K562 (cell line): ENCODE measurements around the gene M6PR. TPM values are rescaled to one million over a fixed set of nuclear protein-coding genes. Genes with fewer than 3 reads are reported as not detected.

ENCODE experiments used
- ATAC-seq: fragments of 200-7000 bp; cut with Tn5 transposase; 3 replicates; pipeline ENCODE4 v1.9.1; 2020; ENCODE audit warnings: moderate library complexity
- BruUV-seq: library from RNA; stranded (reverse); fragments of 400-500 nt; replicated peaks from 2 replicates; lab custom pipeline; 2021; lab: Mats Ljungman, UMichigan
- CTCF ChIA-PET: fragments of 300-600 bp; formaldehyde crosslinking; extraction: SDS; loops from one replicate; lab custom pipeline; 2021; ENCODE audit warnings: low intra/inter-chr PET ratio; lab: Yijun Ruan, JAX
- POLR2A ChIA-PET: fragments of 300-600, 350-650 bp; sonication (Branson Sonifier 250); formaldehyde crosslinking; extraction: SDS; loops from one replicate; lab custom pipeline; 2021; ENCODE audit warnings: antibody characterized with exemption, inconsistent platforms; lab: Yijun Ruan, JAX
- DNase-seq, 4 experiments: peaks; one replicate each; pipeline versions ENCODE4 v3.0.0 to v3.0.0-alpha.2; 2011 to 2018; ENCODE audit warnings: low spot score in 3 of 4, mixed read lengths in 3 of 4; ENCODE audit errors: extremely low read depth in 1 of 4
- FAIRE-seq: peaks from 2 replicates; lab custom pipeline; 2011; peaks lifted over from hg19 to GRCh38; lab: Jason Lieb, UNC
- H2AFZ ChIP-seq: 2 replicates; pipeline ENCODE4 v1.6.0; 2011; ENCODE audit warnings: low read depth, low read length, control low read depth, inconsistent platforms
- H3K27ac ChIP-seq: fragments of 200-600 bp; 3 replicates; pipeline ENCODE4 v1.8.0; 2011; ENCODE audit warnings: low read depth, mild to moderate bottlenecking, control low read depth, inconsistent platforms, low read length, moderate library complexity, mixed read lengths; ENCODE audit errors: extremely low read depth
- H3K27me3 ChIP-seq, 2 experiments: fragments of 300-600 bp in 1 of 2; 2 replicates in 1 of 2; 3 replicates in 1 of 2; pipeline versions ENCODE4 v1.6.0 to v1.8.0; 2011; ENCODE audit warnings: inconsistent platforms in 2 of 2, low read length in 2 of 2, mild to moderate bottlenecking in 1 of 2, mixed read lengths in 1 of 2, moderate library complexity in 1 of 2; ENCODE audit not compliant: control insufficient read depth in 2 of 2, insufficient read depth in 2 of 2
- H3K36me3 ChIP-seq: fragments of 300-600 bp; 3 replicates; pipeline ENCODE4 v1.8.0; 2011; ENCODE audit warnings: mild to moderate bottlenecking, low read length, inconsistent platforms; ENCODE audit not compliant: control insufficient read depth, insufficient read depth
- H3K4me1 ChIP-seq, 2 experiments: fragments of 200-600 bp in 1 of 2; replicated peaks in 1 of 2; 2 replicates in 1 of 2; 3 replicates in 1 of 2; pipeline versions ENCODE4 v1.5.1 to v1.8.0; 2011; ENCODE audit warnings: inconsistent platforms in 2 of 2, low read length in 2 of 2, mild to moderate bottlenecking in 1 of 2, mixed read lengths in 1 of 2, moderate library complexity in 1 of 2; ENCODE audit not compliant: control insufficient read depth in 2 of 2, insufficient read depth in 2 of 2
- H3K4me2 ChIP-seq: 2 replicates; pipeline ENCODE4 v1.6.1; 2011; ENCODE audit warnings: low read length, control low read depth, inconsistent platforms, mixed read lengths; ENCODE audit not compliant: insufficient read depth
- H3K4me3 ChIP-seq: fragments of 200-600 bp; sonication (generic), shearing (Covaris generic); 2 replicates; pipeline ENCODE4 v1.5.1; 2016; ENCODE audit warnings: control low read depth, inconsistent platforms
- H3K79me2 ChIP-seq: fragments of 200-600 bp; 3 replicates; pipeline ENCODE4 v1.8.0; 2011; ENCODE audit warnings: low read length, inconsistent platforms; ENCODE audit not compliant: control insufficient read depth, insufficient read depth
- H3K9ac ChIP-seq, 2 experiments: 2 replicates each; pipeline versions ENCODE4 v1.6.0 to v1.6.1; 2011; ENCODE audit warnings: low read depth in 2 of 2, low read length in 2 of 2, control low read depth in 1 of 2, inconsistent platforms in 1 of 2, mild to moderate bottlenecking in 1 of 2, mixed read lengths in 1 of 2; ENCODE audit not compliant: insufficient read depth in 1 of 2
- H3K9me1 ChIP-seq: one replicate; pipeline ENCODE4 v1.6.0; 2011; ENCODE audit warnings: inconsistent platforms, mild to moderate bottlenecking, low read length, moderate library complexity; ENCODE audit not compliant: control insufficient read depth, insufficient read depth
- H3K9me3 ChIP-seq: replicated peaks from 2 replicates; pipeline ENCODE4 v1.5.1; 2011; ENCODE audit warnings: low read depth, low read length, inconsistent platforms; ENCODE audit not compliant: control insufficient read depth, insufficient read depth
- H4K20me1 ChIP-seq: replicated peaks from 2 replicates; pipeline ENCODE4 v1.6.1; 2011; ENCODE audit warnings: low read length, inconsistent platforms, mixed read lengths; ENCODE audit not compliant: control insufficient read depth, insufficient read depth
- ARID1B ChIP-seq: fragments of 450-650 bp; IDR thresholded peaks from 2 replicates; pipeline ENCODE4 v1.6.1; 2016; ENCODE audit warnings: antibody characterized with exemption, mild to moderate bottlenecking, inconsistent platforms
- ATF3 ChIP-seq, 2 experiments: fragments of 450-650 bp in 1 of 2; sonication (generic) in 1 of 2; formaldehyde crosslinking in 1 of 2; IDR thresholded peaks in 1 of 2; conservative IDR thresholded peaks in 1 of 2; 2 replicates each; pipeline versions ENCODE4 v1.6.1 to v1.8.1; 2016 to 2023; ENCODE audit warnings: mild to moderate bottlenecking in 2 of 2, moderate library complexity in 2 of 2, inconsistent platforms in 1 of 2, missing genetic modification reagents in 1 of 2
- CBFA2T3 ChIP-seq: fragments of 450-650 bp; IDR thresholded peaks from 2 replicates; pipeline ENCODE4 v1.6.1; 2017
- CBX2 ChIP-seq: fragments of 200-600 bp; sonication (generic); IDR thresholded peaks from one replicate; pipeline ENCODE4 v1.6.1; 2012; ENCODE audit warnings: mild to moderate bottlenecking, low read length, inconsistent platforms; ENCODE audit not compliant: insufficient read depth, poor library complexity, severe bottlenecking
- IRF2 ChIP-seq: sonication (generic); formaldehyde crosslinking; IDR thresholded peaks from 2 replicates; pipeline ENCODE4 v1.8.1; 2022; ENCODE audit warnings: mild to moderate bottlenecking, missing genetic modification reagents
- RBM39 ChIP-seq: fragments of 200-400 bp; formaldehyde crosslinking; optimal IDR thresholded peaks from 2 replicates; pipeline ENCODE3; 2018; ENCODE audit warnings: low read depth, low read length
- RNF2 ChIP-seq: sonication (generic); IDR thresholded peaks from 2 replicates; pipeline ENCODE4 v1.6.1; 2016
- SMAD1 ChIP-seq: fragments of 150-350 bp; IDR thresholded peaks from 2 replicates; pipeline ENCODE4 v1.6.1; 2014; ENCODE audit warnings: low read length, low read depth; ENCODE audit not compliant: partially characterized antibody
- SMARCE1 ChIP-seq: fragments of 450-650 bp; IDR thresholded peaks from 2 replicates; pipeline ENCODE4 v1.7.1; 2016; ENCODE audit warnings: mild to moderate bottlenecking
- SRSF3 ChIP-seq: fragments of 200-400 bp; formaldehyde crosslinking; IDR thresholded peaks from 2 replicates; pipeline ENCODE4 v1.6.1; 2016; ENCODE audit warnings: mild to moderate bottlenecking, low read length, moderate library complexity; ENCODE audit not compliant: insufficient read depth
- U2AF2 ChIP-seq: fragments of 200-400 bp; formaldehyde crosslinking; optimal IDR thresholded peaks from 2 replicates; pipeline ENCODE3; 2017; ENCODE audit warnings: low read depth, mild to moderate bottlenecking, low read length
- WHSC1 ChIP-seq: IDR thresholded peaks from one replicate; pipeline ENCODE4 v1.6.1; 2012; ENCODE audit warnings: low read length, control low read depth, inconsistent platforms
- ZBTB5 ChIP-seq: fragments of 450-650 bp; IDR thresholded peaks from 2 replicates; pipeline ENCODE4 v1.6.1; 2017; ENCODE audit warnings: antibody characterized with exemption
- ZFP36 ChIP-seq: fragments of 150-350 bp; IDR thresholded peaks from 2 replicates; pipeline ENCODE4 v1.6.1; 2018; ENCODE audit warnings: low read length, low read depth; ENCODE audit not compliant: partially characterized antibody
- WGBS: fragments of 100-300 bp; shearing (Covaris generic); methylation state at CpG from one replicate; pipeline ENCODE4 v1.1.6; 2016; ENCODE audit warnings: low coverage, mixed read lengths; ENCODE audit not compliant: insufficient coverage; ENCODE audit errors: missing lambda C conversion rate; 5-methylcytosine and 5-hydroxymethylcytosine counted together
- in situ Hi-C: fragments of 300-500 bp; cut with MboI; formaldehyde crosslinking; loops from 4 replicates; pipeline ENCODE4 v1.15.0; 2018; ENCODE audit warnings: inconsistent platforms, mixed read lengths
- intact Hi-C: fragments of 100-400 bp; cut with micrococcal nuclease; formaldehyde crosslinking; loops from 2 replicates; pipeline ENCODE4 v1.14.2; 2022
- polyA plus RNA-seq, 8 experiments: library from polyadenylated mRNA; depleted of rRNA in 4 of 8; stranded (reverse) in 5 of 8; unstranded in 3 of 8; fragments of >200 nt; fragmentation: Nextera tagmentation in 2 of 8; fragmentation: Illumina TruSeq in 1 of 8; extraction: Ambion mirVana in 2 of 8; extraction: Trizol in 1 of 8; gene quantifications; 2 replicates each; pipeline versions ENCODE4 v1.2.1 to v1.2.3, GENCODE V29; 2011 to 2014; ENCODE audit warnings: inconsistent platforms in 1 of 8, missing spikeins in 1 of 8
- total RNA-seq, 7 experiments: library from RNA; depleted of rRNA in 6 of 7; stranded (reverse); fragments of >200 nt in 6 of 7; fragmentation: Illumina TruSeq in 2 of 7; extraction: Trizol in 2 of 7; gene quantifications; 2 replicates each; pipeline versions ENCODE4 v1.2.1 to v1.2.3, GENCODE V29; 2011 to 2021; ENCODE audit warnings: low replicate concordance in 1 of 7
- TF ChIP-seq, protein P1 (sequence below): fragments of 450-650 bp; IDR thresholded peaks from 2 replicates; pipeline ENCODE4 v1.6.1; 2017; ENCODE audit warnings: mild to moderate bottlenecking, moderate library complexity
- TF ChIP-seq, protein P2 (sequence below): sonication (generic); IDR thresholded peaks from 2 replicates; pipeline ENCODE4 v1.6.1; 2016
- TF ChIP-seq, protein P3 (sequence below): sonication (generic); formaldehyde crosslinking; IDR thresholded peaks from 2 replicates; pipeline ENCODE4 v1.8.1; 2022; ENCODE audit warnings: missing genetic modification reagents

M6PR gene
- total and polyA plus RNA-seq, 9 of the 15 experiments (the other 6 are each of a cell fraction or from before 2014, with no cell fraction given): 78.6 to 159 (median 112) TPM

DNA sequence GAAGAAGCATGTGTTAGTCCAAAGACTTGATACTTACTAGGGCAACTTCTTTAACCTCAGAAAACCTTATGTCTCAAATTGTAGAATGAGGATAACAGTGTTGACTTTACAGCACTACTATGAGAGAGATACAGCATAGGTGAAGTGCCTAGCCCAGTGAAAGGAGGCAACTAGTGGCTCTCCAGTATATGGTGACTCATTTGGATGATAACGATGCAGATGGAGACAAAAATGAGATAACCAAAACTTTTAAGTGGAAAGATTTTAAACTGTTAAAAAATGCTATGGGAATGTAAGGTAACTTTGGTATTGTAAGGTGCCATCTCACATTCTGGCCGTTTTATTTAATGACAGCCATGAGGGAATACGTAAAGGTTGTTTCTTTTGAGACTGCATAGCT lies 32.4 kb downstream of the M6PR start:
- intact Hi-C loops (no loop called here), in situ Hi-C loops (no loop called here)
- BruUV-seq: no TSS peak
- DNase-seq: peak in 2 of 4 experiments; percentile 8 to 16
- Histone ChIP-seq H3K27ac (no peak overlapping the region), H3K4me2 (no peak overlapping the region), H3K9ac (no peak overlapping the region), H2AFZ (no peak overlapping the region), H4K20me1 (no peaks in the 10 kb centered on the region), H3K36me3 (no peaks in the 10 kb centered on the region), H3K4me3 (no peak overlapping the region), H3K27me3 (no peaks in the 10 kb centered on the region), H3K79me2 (peaks cover 7% of the 10 kb centered on the region; the same call in 2 of the 3 replicates), H3K4me1 (peaks cover 6 to 23% of the 10 kb centered on the region in 2 experiments; a peak in 4 of 5 replicates), H3K9me3 (no peaks in the 10 kb centered on the region), H3K9me1 (no peaks in the 10 kb centered on the region)
- ATAC-seq: no peak
- ChIA-PET POLR2A (interaction anchor here (1.0 kb wide), 1 partner anchor 32 kb away, joined by 3 read pairs; the partner anchor contains the start of gene M6PR), CTCF (no interaction called here)
- FAIRE-seq: no peak
- WGBS: 39% methylated on average over 3 of the region's 3 CpGs
- no peak for TF ChIP-seq IRF2 (CRISPR knock-in tag)
- TF ChIP-seq, protein P1, sequence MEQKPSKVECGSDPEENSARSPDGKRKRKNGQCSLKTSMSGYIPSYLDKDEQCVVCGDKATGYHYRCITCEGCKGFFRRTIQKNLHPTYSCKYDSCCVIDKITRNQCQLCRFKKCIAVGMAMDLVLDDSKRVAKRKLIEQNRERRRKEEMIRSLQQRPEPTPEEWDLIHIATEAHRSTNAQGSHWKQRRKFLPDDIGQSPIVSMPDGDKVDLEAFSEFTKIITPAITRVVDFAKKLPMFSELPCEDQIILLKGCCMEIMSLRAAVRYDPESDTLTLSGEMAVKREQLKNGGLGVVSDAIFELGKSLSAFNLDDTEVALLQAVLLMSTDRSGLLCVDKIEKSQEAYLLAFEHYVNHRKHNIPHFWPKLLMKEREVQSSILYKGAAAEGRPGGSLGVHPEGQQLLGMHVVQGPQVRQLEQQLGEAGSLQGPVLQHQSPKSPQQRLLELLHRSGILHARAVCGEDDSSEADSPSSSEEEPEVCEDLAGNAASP: no peak
- no peak for TF ChIP-seq ZBTB5
- no peak for TF ChIP-seq WHSC1
- TF ChIP-seq RNF2: no peak
- peak; percentile 63 for TF ChIP-seq ATF3 (IDR thresholded peaks at IDR 0.05)
- TF ChIP-seq ATF3 (CRISPR knock-in tag; conservative IDR thresholded peaks at IDR 0.05): no peak
- TF ChIP-seq RBM39: no peak
- TF ChIP-seq CBFA2T3: peak; percentile 23; the same call in 1 of the 2 replicates
- no peak for TF ChIP-seq SMAD1
- no peak for TF ChIP-seq SRSF3
- 0 out of 2 replicates have a peak, but pooled peaks have one; percentile 23 for TF ChIP-seq SMARCE1
- no peak for TF ChIP-seq ZFP36
- TF ChIP-seq, protein P2, sequence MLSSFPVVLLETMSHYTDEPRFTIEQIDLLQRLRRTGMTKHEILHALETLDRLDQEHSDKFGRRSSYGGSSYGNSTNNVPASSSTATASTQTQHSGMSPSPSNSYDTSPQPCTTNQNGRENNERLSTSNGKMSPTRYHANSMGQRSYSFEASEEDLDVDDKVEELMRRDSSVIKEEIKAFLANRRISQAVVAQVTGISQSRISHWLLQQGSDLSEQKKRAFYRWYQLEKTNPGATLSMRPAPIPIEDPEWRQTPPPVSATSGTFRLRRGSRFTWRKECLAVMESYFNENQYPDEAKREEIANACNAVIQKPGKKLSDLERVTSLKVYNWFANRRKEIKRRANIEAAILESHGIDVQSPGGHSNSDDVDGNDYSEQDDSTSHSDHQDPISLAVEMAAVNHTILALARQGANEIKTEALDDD: peak; percentile 46; the same call in 1 of the 2 replicates
- TF ChIP-seq, protein P3, sequence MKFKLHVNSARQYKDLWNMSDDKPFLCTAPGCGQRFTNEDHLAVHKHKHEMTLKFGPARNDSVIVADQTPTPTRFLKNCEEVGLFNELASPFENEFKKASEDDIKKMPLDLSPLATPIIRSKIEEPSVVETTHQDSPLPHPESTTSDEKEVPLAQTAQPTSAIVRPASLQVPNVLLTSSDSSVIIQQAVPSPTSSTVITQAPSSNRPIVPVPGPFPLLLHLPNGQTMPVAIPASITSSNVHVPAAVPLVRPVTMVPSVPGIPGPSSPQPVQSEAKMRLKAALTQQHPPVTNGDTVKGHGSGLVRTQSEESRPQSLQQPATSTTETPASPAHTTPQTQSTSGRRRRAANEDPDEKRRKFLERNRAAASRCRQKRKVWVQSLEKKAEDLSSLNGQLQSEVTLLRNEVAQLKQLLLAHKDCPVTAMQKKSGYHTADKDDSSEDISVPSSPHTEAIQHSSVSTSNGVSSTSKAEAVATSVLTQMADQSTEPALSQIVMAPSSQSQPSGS: no peak
- no peak for TF ChIP-seq U2AF2
- peak; percentile 51 for TF ChIP-seq ARID1B
- no peak for TF ChIP-seq CBX2
